ENCODE results near the gene ISOC2.
"Not testable (repeated sequence)": the region's sequence is repeated elsewhere in the genome, so short reads cannot be mapped to it uniquely, and the experiment has no call there.

Gene ISOC2

GRCh38 chr19:55461974-55462626 is 658 bp upstream of the ISOC2 start:
- no peak for DNase-seq (ENCODE audit: low read depth)
- peak overlapping the region; percentile 63 for H3K4me3 ChIP-seq (ENCODE audit: low read depth, low read length)

GRCh38 chr19:55460670-55461258 is 678 bp downstream of the ISOC2 start:
- peak overlapping the region; percentile 91 for H3K4me3 ChIP-seq (ENCODE audit: low read depth, low read length)
- no peak for DNase-seq (ENCODE audit: low read depth)

GRCh38 chr19:55459950-55460657 is 1.3 kb downstream of the ISOC2 start:
- no peak for DNase-seq (ENCODE audit: low read depth)
- H3K4me3 ChIP-seq (ENCODE audit: low read depth, low read length), result peak overlapping the region; percentile 91

GRCh38 chr19:55459551-55459949 is 1.9 kb downstream of the ISOC2 start:
- no peak for DNase-seq (ENCODE audit: low read depth)
- H3K4me3 ChIP-seq (ENCODE audit: low read depth, low read length), result no peak overlapping the region

- no peak overlapping the region for H3K4me3 ChIP-seq (ENCODE audit: low read depth, low read length)
- DNase-seq (ENCODE audit: low read depth), result no peak
Measured at GRCh38 chr19:55457683-55458457, 3.6 kb downstream of the ISOC2 start.

GRCh38 chr19:55456347-55456746 is 5.1 kb downstream of the ISOC2 start:
- no peak overlapping the region for H3K4me3 ChIP-seq (ENCODE audit: low read depth, low read length)
- no peak for DNase-seq (ENCODE audit: low read depth)

GRCh38 chr19:55455576-55456235 is 5.7 kb downstream of the ISOC2 start:
- no peak overlapping the region for H3K4me3 ChIP-seq (ENCODE audit: low read depth, low read length)
- DNase-seq (ENCODE audit: low read depth), result no peak

- no peak for DNase-seq (ENCODE audit: low read depth)
- H3K4me3 ChIP-seq (ENCODE audit: low read depth, low read length), result no peak overlapping the region
Measured at GRCh38 chr19:55454787-55455243, 6.6 kb downstream of the ISOC2 start.

GRCh38 chr19:55453511-55454260 is 7.8 kb downstream of the ISOC2 start:
- DNase-seq (ENCODE audit: low read depth), result no peak
- no peak overlapping the region for H3K4me3 ChIP-seq (ENCODE audit: low read depth, low read length)

GRCh38 chr19:55452749-55453346 is 8.6 kb downstream of the ISOC2 start:
- peak overlapping the region; percentile 30 for H3K4me3 ChIP-seq (ENCODE audit: low read depth, low read length)
- no peak for DNase-seq (ENCODE audit: low read depth)

- DNase-seq (ENCODE audit: low read depth), result no peak
- H3K4me3 ChIP-seq (ENCODE audit: low read depth, low read length), result peak overlapping the region; percentile 30
Measured at GRCh38 chr19:55451965-55452748, 9.3 kb downstream of the ISOC2 start.

GRCh38 chr19:55451163-55451964 is 10.1 kb downstream of the ISOC2 start:
- peak overlapping the region; percentile 30 for H3K4me3 ChIP-seq (ENCODE audit: low read depth, low read length)
- no peak for DNase-seq (ENCODE audit: low read depth)

GRCh38 chr19:55449469-55449868 is 12.0 kb downstream of the ISOC2 start:
- no peak for DNase-seq (ENCODE audit: low read depth)
- H3K4me3 ChIP-seq (ENCODE audit: low read depth, low read length), result no peak overlapping the region

GRCh38 chr19:55448175-55448490 is 13.3 kb downstream of the ISOC2 start:
- not testable (repeated sequence) for H3K4me3 ChIP-seq (ENCODE audit: low read depth, low read length); DNase-seq (ENCODE audit: low read depth)

GRCh38 chr19:55447421-55448174 is 13.8 kb downstream of the ISOC2 start:
- no peak overlapping the region for H3K4me3 ChIP-seq (ENCODE audit: low read depth, low read length)
- DNase-seq (ENCODE audit: low read depth), result no peak

- no peak for DNase-seq (ENCODE audit: low read depth)
- H3K4me3 ChIP-seq (ENCODE audit: low read depth, low read length), result no peak overlapping the region
Measured at GRCh38 chr19:55446060-55446459, 15.4 kb downstream of the ISOC2 start.
